Natural killer cell (primary cell): Measurements from ENCODE around the gene DUSP10. TPM values are rescaled to one million over a fixed set of nuclear protein-coding genes. Genes with fewer than 3 reads are reported as not detected.

Experiments used
- ATAC-seq, 3 donors: fragments of 150-1000 bp in 2 of 3; fragments of 200-7000 bp in 1 of 3; cut with Tn5 transposase; 1 replicate in 1 of 3; 2 replicates in 2 of 3; pipeline ENCODE4 v1.10.0; 2021; ENCODE audit warnings: mild to moderate bottlenecking in 2 of 3, moderate library complexity in 2 of 3
- DNase-seq, 2 donors: peaks; one replicate each; pipeline versions ENCODE4 v3.0.0 to v3.0.0-alpha.2; 2013 to 2021; ENCODE audit warnings: mixed read lengths in 1 of 2
- H3K27ac ChIP-seq: one replicate; pipeline ENCODE4 v1.5.1; 2013; ENCODE audit warnings: mild to moderate bottlenecking, low read length
- H3K27me3 ChIP-seq: one replicate; pipeline ENCODE4 v1.6.1; 2013; ENCODE audit warnings: low read length; ENCODE audit not compliant: control insufficient read depth, insufficient read depth
- H3K36me3 ChIP-seq: one replicate; pipeline ENCODE4 v1.6.1; 2013; ENCODE audit warnings: low read length; ENCODE audit not compliant: control insufficient read depth, insufficient read depth
- H3K4me1 ChIP-seq: one replicate; pipeline ENCODE4 v1.6.1; 2013; ENCODE audit warnings: low read length; ENCODE audit not compliant: control insufficient read depth, insufficient read depth
- H3K4me3 ChIP-seq: one replicate; pipeline ENCODE4 v1.5.1; 2013; ENCODE audit warnings: low read length
- H3K9me3 ChIP-seq: one replicate; pipeline ENCODE4 v1.6.1; 2013; ENCODE audit warnings: low read length; ENCODE audit not compliant: control insufficient read depth, insufficient read depth
- H3K27ac Mint-ChIP-seq, 2 donors: one replicate each; pipeline ENCODE4 v1.8.0; 2022; ENCODE audit warnings: mild to moderate bottlenecking in 2 of 2, mixed read lengths in 2 of 2, moderate library complexity in 1 of 2
- H3K27me3 Mint-ChIP-seq, 2 donors: one replicate each; pipeline ENCODE4 v1.8.0; 2022; ENCODE audit warnings: low read depth in 2 of 2, mixed read lengths in 2 of 2
- H3K36me3 Mint-ChIP-seq: one replicate; pipeline ENCODE4 v1.8.0; 2022; ENCODE audit warnings: mixed read lengths
- H3K4me1 Mint-ChIP-seq, 2 donors: one replicate each; pipeline ENCODE4 v1.8.0; 2022; ENCODE audit warnings: mixed read lengths in 2 of 2
- H3K4me3 Mint-ChIP-seq: one replicate; pipeline ENCODE4 v1.8.0; 2022; ENCODE audit warnings: mild to moderate bottlenecking, moderate library complexity, mixed read lengths
- H3K9me3 Mint-ChIP-seq, 2 donors: one replicate each; pipeline ENCODE4 v1.8.0; 2022; ENCODE audit warnings: mixed read lengths in 2 of 2
- WGBS: methylation state at CpG from one replicate; pipeline ENCODE4 v1.1.7; 2013; ENCODE audit warnings: missing lambda C conversion rate; ENCODE audit not compliant: insufficient coverage; 5-methylcytosine and 5-hydroxymethylcytosine counted together
- intact Hi-C: fragments of 100-400 bp; cut with micrococcal nuclease; formaldehyde crosslinking; loops from one replicate; pipeline ENCODE4 v1.14.2; 2022
- total RNA-seq, 4 donors: library from RNA; stranded (reverse); fragments of 120-200 nt in 1 of 4; gene quantifications; one replicate each; pipeline versions ENCODE4 v1.2.3 to v1.2.4, GENCODE V29; 2013 to 2022
- TF ChIP-seq, protein P1 (sequence below): fragments of 200-600 bp; IDR thresholded peaks from one replicate; pipeline ENCODE4 v1.8.0; 2022; ENCODE audit warnings: antibody characterized with exemption

The DUSP10 gene
- total RNA-seq, 3 donors from 2014 or later (not counting 1 experiment from before 2014, with no cell fraction given) = 109 to 231 (median 210) TPM

DNA sequence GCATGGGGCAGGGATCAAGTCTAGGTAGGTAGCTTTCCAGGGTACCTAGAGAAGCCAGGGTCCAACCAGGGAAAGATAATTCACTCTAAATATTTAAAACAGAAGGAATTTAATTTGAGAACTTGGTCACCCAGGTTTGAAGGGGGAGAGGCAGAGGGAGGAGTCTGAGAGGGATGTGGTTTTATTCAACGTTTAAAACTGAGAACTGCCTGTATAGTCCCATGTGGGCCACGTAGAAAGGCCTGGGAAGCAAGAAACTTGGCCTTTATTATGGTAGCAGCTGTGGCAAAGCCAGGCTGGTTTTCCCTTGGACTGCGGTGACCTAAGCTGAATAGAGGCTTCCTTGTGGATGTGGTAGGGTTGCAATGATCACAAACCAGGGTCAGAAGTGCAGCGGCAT is 42.0 kb upstream of the DUSP10 start:
- no peaks in the 10 kb centered on the region for H3K9me3 Mint-ChIP-seq
- H3K4me3 ChIP-seq = no peak overlapping the region
- H3K36me3 Mint-ChIP-seq = no peaks in the 10 kb centered on the region
- ATAC-seq = peak; percentile 78 to 84 (median 83)
- no peaks in the 10 kb centered on the region for H3K27me3 Mint-ChIP-seq
- peak overlapping the region; percentile 81 for H3K27ac Mint-ChIP-seq
- no peak overlapping the region for H3K27ac ChIP-seq
- no peaks in the 10 kb centered on the region for H3K36me3 ChIP-seq
- DNase-seq = peak in 1 of 2 donors; percentile 62
- H3K27me3 ChIP-seq = no peaks in the 10 kb centered on the region
- H3K4me3 Mint-ChIP-seq = peak overlapping the region; percentile 68
- WGBS = 21% methylated on average over 4 of the region's 4 CpGs
- TF ChIP-seq, protein P1, sequence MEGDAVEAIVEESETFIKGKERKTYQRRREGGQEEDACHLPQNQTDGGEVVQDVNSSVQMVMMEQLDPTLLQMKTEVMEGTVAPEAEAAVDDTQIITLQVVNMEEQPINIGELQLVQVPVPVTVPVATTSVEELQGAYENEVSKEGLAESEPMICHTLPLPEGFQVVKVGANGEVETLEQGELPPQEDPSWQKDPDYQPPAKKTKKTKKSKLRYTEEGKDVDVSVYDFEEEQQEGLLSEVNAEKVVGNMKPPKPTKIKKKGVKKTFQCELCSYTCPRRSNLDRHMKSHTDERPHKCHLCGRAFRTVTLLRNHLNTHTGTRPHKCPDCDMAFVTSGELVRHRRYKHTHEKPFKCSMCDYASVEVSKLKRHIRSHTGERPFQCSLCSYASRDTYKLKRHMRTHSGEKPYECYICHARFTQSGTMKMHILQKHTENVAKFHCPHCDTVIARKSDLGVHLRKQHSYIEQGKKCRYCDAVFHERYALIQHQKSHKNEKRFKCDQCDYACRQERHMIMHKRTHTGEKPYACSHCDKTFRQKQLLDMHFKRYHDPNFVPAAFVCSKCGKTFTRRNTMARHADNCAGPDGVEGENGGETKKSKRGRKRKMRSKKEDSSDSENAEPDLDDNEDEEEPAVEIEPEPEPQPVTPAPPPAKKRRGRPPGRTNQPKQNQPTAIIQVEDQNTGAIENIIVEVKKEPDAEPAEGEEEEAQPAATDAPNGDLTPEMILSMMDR = no peak
- intact Hi-C loops = no loop called here
- H3K9me3 ChIP-seq = no peaks in the 10 kb centered on the region
- peaks cover 42 to 62% of the 10 kb centered on the region in 2 donors for H3K4me1 Mint-ChIP-seq
- peaks cover 54% of the 10 kb centered on the region for H3K4me1 ChIP-seq

DNA sequence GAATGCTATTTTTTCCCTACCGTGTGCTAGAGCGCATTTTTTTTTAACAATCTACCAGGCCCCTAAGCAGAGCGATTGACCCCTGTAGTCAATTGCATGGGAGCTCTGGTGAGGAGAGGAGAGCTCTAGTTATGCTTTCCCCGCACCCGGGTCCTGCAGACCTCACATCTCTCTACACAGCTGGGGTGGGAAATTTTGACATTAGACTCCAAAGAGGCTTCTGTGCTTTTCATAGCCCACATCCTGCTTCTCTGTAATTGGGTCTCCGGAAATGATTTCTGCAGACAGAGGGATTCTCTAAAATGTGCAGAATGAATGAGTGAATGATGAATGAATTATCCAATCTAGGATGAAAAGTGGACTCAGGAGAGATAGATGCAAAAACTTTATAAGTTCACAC is 41.5 kb upstream of the DUSP10 start:
- intact Hi-C loops = no loop called here
- TF ChIP-seq, protein P1 = no peak
- peak overlapping the region; percentile 68 for H3K4me3 Mint-ChIP-seq
- WGBS = 10% methylated on average over 2 of the region's 6 CpGs
- no peaks in the 10 kb centered on the region for H3K9me3 Mint-ChIP-seq
- H3K36me3 Mint-ChIP-seq = no peaks in the 10 kb centered on the region
- peak overlapping the region; percentile 81 for H3K27ac Mint-ChIP-seq
- Histone ChIP-seq H3K27ac (no peak overlapping the region), H3K36me3 (no peaks in the 10 kb centered on the region), H3K9me3 (no peaks in the 10 kb centered on the region), H3K4me3 (no peak overlapping the region), H3K27me3 (no peaks in the 10 kb centered on the region), H3K4me1 (peaks cover 59% of the 10 kb centered on the region)
- DNase-seq (peak in 1 of 2 donors; percentile 67), ATAC-seq (peak; percentile 42 to 70 (median 58))
- no peaks in the 10 kb centered on the region for H3K27me3 Mint-ChIP-seq
- H3K4me1 Mint-ChIP-seq = peaks cover 47 to 67% of the 10 kb centered on the region in 2 donors

DNA sequence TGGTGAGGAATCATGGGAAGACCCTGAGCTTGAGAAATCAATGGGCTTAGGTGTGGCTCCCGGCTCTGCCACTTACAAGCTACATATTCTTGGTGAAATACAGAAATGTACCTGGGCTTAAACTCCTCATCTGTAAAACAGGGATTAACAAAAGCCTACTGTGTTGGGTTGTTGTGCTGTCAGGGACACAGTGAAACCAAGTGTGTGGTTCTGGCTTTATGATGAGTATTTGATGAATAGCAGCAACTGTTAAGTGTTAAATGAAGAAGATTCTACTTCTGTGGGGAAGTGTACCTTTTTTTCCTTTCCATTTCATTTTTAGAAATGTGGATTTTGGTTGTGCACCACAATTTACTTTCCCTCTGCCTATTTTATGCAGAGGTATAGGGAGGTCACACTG is 41.1 kb upstream of the DUSP10 start:
- no peaks in the 10 kb centered on the region for H3K36me3 Mint-ChIP-seq
- Histone ChIP-seq H3K36me3 (no peaks in the 10 kb centered on the region), H3K27ac (no peak overlapping the region), H3K27me3 (no peaks in the 10 kb centered on the region), H3K9me3 (no peaks in the 10 kb centered on the region), H3K4me3 (no peak overlapping the region), H3K4me1 (peaks cover 63% of the 10 kb centered on the region)
- TF ChIP-seq, protein P1 = no peak
- H3K4me1 Mint-ChIP-seq = peaks cover 52 to 72% of the 10 kb centered on the region in 2 donors
- H3K4me3 Mint-ChIP-seq = peak overlapping the region; percentile 68
- intact Hi-C loops = no loop called here
- no peaks in the 10 kb centered on the region for H3K9me3 Mint-ChIP-seq
- DNase-seq = no peak
- no peak for ATAC-seq
- 75% methylated on average over 1 of the region's 1 CpG for WGBS
- no peaks in the 10 kb centered on the region for H3K27me3 Mint-ChIP-seq
- peak overlapping the region; percentile 81 for H3K27ac Mint-ChIP-seq

GRCh38 chr1:221782477-221782876 is 40.6 kb upstream of the DUSP10 start:
- no peaks in the 10 kb centered on the region for H3K36me3 ChIP-seq
- Mint-ChIP-seq H3K9me3 (no peaks in the 10 kb centered on the region), H3K27ac (peak overlapping the region; percentile 81), H3K4me3 (peak overlapping the region; percentile 21), H3K36me3 (no peaks in the 10 kb centered on the region), H3K4me1 (peaks cover 57 to 77% of the 10 kb centered on the region in 2 donors), H3K27me3 (no peaks in the 10 kb centered on the region)
- 100% methylated on average over 2 of the region's 2 CpGs for WGBS
- H3K27me3 ChIP-seq = no peaks in the 10 kb centered on the region
- DNase-seq (no peak), ATAC-seq (no peak)
- H3K4me1 ChIP-seq = peaks cover 66% of the 10 kb centered on the region
- no peak overlapping the region for H3K27ac ChIP-seq
- intact Hi-C loops = no loop called here
- H3K4me3 ChIP-seq = no peak overlapping the region
- TF ChIP-seq, protein P1 = no peak
- H3K9me3 ChIP-seq = no peaks in the 10 kb centered on the region
